ENCODE data around the gene PHPT1.

The PHPT1 gene

DNA sequence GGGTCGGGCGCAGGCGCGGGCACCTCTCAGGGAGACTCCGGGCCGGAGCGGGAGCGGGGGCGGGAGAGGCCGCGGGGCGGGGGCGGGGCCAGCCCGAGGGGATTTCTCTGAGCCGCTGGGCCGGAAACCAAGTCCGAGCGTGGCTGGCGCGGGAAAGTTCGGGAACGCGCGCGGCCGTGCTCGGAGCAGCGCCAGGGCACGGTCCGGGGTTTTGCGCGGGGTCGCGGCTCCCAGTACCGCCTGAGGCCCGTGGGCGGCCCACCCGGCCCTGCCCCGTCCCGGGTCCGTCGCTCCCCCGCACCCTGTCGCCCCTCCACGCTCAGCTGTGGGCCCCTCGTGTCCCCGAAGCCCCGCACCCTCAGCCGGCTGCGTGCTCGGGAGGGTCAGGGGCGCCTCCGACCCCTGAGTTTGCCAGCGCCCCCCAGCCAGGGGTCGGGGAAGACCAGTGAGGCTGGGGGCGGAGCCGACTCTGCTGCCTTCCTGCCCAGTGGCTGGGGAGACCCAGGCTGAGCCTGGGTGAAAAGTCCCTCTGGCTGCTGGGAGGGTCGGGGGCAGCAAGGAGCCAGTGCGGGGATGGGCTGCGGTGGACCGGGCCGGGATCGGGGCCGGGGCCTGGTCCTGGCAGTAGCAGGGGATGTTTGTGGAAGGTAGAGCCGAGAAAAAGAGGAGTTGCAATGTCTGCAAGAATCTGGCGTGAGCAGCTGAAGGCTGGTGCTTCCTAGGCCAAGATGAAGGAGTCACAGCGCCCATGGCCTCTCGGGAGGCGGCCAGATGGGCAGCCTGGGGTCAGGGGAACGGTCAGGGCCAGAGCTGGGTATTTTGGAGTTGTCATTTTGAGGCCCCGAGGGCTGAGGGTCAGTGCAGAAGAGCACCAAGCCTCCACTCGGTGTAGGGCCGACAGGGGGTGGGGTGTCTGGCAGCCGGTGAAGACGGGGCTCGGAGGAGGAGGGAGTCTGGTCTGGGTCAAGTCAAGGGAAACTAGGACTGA, 37.7 kb downstream of the PHPT1 start:
- DNase-seq (ENCODE audit: low read depth), result no peak

DNA sequence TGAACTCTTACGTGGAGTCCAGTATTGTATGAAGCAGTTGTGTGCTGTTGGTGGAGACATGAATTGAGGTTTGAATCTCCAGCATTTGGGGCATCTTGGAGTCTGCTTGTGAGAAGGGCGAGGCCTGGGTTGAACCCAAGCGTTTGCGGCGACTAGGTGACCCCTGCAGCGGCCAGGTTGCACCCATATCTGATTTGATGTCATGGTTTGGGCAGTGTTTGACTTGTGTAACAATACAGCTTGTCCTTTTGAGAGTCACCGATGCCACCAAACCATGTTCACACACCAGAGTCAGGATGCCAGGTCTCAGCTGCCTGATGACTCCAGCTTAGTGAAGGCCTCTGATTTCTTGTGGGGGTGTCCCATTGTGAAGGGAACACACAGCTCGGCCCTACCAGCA, 39.2 kb downstream of the PHPT1 start:
- DNase-seq (ENCODE audit: low read depth), result no peak

DNA sequence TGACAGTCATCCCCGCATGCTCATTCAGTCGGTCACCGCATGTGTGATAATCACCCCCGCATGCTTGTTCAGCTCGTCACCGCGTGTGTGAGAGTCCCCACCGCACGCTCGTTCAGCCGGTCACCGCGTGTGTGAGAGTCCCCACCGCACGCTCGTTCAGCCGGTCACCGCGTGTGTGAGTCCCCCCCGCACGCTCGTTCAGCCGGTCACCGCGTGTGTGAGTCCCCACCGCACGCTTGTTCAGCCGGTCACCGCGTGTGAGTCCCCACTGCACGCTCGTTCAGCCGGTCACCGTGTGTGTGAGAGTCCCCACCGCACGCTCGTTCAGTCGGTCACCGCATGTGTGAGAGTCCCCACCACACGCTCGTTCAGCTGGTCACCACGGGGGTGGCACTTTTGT, 40.6 kb downstream of the PHPT1 start:
- DNase-seq (ENCODE audit: low read depth), result no peak

DNA sequence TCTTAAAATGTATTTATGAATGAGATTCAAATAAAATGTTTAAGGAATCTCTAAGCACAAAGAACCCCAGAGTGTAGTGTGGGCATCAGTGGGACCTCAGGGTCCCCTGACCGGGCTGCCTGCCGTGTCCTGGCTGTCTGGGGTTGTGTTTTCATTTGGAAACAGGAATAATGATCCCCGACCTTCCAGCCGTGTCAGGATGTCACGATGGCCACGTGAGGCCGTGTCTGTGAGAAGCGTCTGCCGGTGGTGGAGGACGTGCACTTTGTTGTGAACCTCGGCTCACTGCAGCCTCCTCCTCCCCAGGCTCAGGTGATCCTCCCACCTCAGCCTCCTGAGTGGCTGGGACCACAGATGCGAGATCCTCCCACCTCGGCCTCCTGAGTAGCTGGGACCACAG, 41.5 kb downstream of the PHPT1 start:
- no peak for DNase-seq (ENCODE audit: low read depth)

DNA sequence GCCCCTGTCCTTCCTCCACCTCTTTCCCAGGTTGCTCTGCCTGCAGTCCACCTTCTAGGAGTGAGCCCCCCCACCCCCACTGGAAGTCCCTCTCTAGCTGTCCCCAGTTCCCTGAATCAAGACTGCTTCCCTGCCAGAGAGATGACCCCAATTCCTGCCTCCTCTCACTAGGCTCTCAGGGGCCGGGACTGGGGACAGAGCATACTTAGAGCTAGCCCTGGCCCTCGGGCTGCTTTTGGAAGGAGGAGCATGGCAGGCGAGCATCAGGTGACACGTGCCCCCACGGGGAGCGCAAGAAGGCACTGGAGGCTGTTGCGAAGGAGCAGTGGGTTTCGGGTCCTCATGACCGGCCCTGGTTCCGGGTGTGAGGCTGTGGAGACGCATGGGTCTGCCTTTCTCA, 46.8 kb downstream of the PHPT1 start:
- DNase-seq (ENCODE audit: low read depth), result no peak

DNA sequence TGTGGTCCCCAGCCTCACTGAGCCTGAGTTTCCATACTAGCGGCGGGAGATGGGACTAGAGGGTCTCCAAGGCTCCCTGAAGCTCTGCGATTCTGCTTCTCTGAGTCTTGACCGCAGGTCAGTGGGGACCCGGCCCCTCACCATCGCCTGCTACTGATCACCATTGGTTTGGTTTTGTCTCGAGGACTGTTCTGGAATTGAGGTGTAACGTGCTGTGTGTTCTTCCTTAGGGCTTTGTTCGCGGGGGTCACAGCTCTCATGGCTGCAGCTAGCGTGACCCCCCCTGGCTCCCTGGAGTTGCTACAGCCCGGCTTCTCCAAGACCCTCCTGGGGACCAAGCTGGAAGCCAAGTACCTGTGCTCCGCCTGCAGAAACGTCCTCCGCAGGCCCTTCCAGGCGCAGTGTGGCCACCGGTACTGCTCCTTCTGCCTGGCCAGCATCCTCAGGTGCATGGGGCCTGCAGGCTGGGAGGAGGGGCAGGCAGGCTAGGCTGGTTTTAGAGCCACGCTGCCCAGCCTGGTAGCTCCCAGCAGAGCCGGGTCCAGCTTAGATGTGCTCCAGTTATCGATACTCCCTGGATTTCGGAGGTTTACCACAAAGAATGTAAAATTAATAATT, 49.4 kb downstream of the PHPT1 start:
- DNase-seq (ENCODE audit: low read depth), result no peak

DNA sequence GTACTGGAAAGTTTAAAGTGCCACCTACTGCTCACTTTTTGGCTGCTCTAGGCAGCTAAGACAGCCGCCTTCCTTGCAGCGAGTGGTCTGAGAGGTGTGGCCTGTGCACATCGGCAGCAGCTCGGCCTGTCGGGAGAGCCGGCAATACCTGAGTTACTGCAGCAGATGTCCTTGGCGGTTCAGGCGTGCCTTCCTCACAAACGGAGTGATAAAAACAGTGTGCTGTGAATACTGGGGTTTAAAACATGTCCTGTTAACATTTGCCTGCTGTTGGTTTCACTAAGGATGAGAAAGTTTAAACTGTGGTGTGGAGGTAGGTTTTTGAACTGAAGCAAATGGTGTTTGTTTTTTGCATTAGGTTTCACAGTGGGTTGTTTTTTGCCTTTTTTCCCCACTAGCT, 50.0 kb downstream of the PHPT1 start:
- DNase-seq (ENCODE audit: low read depth), result no peak

DNA sequence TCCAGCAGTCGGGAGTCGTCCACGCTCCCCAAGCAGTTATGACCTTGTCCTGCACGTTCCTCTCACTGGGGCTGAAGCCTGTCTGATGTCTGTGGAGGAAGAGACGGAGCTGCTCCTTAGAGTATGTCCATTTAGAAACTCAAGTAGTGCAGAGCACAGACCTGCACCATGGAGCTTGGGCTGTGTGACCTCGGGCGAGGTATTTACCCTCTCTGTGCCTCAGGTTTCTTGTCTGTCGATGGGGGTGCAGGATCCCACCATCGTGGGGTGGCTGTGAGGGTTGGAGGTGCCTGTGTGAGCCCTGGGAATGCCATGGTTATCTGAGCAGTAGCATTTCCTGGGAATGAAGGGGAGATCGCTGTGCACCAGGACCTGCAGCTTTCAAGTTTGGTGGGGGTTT, 51.3 kb downstream of the PHPT1 start:
- no peak for DNase-seq (ENCODE audit: low read depth)
